SU-DHL-6 (cell line): ENCODE measurements around the gene TWF1.

Experiments used
- EZH2phosphoT487 ChIP-seq: fragments of 200-600 bp; sonication (generic), shearing (Covaris generic); conservative IDR thresholded peaks from 2 replicates; pipeline ENCODE4 v1.6.1; 2018; ENCODE audit warnings: mild to moderate bottlenecking, antibody characterized with exemption, low read length, moderate library complexity, mixed read lengths
- TF ChIP-seq, protein P1 (sequence below): fragments of 200-600 bp; sonication (generic); IDR thresholded peaks from one replicate; pipeline ENCODE4 v1.5.1; 2017; ENCODE audit warnings: antibody characterized with exemption, mild to moderate bottlenecking, low read length, moderate library complexity; ENCODE audit not compliant: insufficient read depth, poor library complexity, severe bottlenecking

DNA sequence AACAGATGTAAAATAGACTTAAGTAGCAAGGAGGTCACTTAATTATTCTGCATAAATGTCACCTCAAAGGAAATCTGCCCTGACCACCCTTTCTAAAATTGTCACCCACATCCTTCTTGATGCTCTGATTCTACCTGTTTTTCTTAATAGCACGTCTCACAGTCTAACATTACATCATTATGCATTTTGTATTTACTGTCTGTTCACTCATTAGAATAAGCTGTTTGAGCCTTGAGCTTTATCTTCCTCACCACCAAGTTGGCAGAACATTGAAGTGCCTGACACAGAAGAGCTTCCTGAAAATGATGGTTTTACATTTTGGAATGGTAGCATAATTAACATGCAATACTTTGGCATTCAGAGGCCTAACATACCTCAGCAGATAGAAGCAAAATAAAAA is 21.0 kb upstream of the TWF1 start:
- TF ChIP-seq, protein P1, sequence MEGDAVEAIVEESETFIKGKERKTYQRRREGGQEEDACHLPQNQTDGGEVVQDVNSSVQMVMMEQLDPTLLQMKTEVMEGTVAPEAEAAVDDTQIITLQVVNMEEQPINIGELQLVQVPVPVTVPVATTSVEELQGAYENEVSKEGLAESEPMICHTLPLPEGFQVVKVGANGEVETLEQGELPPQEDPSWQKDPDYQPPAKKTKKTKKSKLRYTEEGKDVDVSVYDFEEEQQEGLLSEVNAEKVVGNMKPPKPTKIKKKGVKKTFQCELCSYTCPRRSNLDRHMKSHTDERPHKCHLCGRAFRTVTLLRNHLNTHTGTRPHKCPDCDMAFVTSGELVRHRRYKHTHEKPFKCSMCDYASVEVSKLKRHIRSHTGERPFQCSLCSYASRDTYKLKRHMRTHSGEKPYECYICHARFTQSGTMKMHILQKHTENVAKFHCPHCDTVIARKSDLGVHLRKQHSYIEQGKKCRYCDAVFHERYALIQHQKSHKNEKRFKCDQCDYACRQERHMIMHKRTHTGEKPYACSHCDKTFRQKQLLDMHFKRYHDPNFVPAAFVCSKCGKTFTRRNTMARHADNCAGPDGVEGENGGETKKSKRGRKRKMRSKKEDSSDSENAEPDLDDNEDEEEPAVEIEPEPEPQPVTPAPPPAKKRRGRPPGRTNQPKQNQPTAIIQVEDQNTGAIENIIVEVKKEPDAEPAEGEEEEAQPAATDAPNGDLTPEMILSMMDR, result no peak
- TF ChIP-seq EZH2phosphoT487, result no peak
